SK-N-SH treated with all-trans-retinoic acid at 6 μM for 48 hours (cell line): Measurements from ENCODE around the gene CDIPT.

Source experiments
- CREB5 ChIP-seq: fragments of 250-450 bp; sonication (Bioruptor Pico); IDR thresholded peaks from 2 replicates; pipeline ENCODE4 v1.5.1; 2020; ENCODE audit warnings: low read depth, mild to moderate bottlenecking, moderate library complexity
- RARB ChIP-seq: fragments of 250-450 bp; sonication (Bioruptor Pico); IDR thresholded peaks from 2 replicates; pipeline ENCODE4 v1.8.0; 2021; ENCODE audit warnings: mild to moderate bottlenecking, moderate library complexity

- TF ChIP-seq RARB (CRISPR knock-in tag), result no peak
- TF ChIP-seq CREB5, result no peak
Measured at GRCh38 chr16:29845656-29846055, 17.4 kb downstream of the CDIPT start.
